Body of pancreas (tissue), 4 donors: ENCODE data around the gene SLC26A6.

Experiments used
- CTCF ChIP-seq, 7 experiments: fragments of 450-650 bp in 4 of 7; fragments of 200-600 bp in 3 of 7; sonication (generic) in 3 of 7; IDR thresholded peaks; one replicate each; pipeline ENCODE4 v1.5.1; 2016 to 2019; ENCODE audit warnings: antibody characterized with exemption in 7 of 7
- POLR2A ChIP-seq, 3 donors: fragments of 450-650 bp; IDR thresholded peaks; one replicate each; pipeline ENCODE4 v1.6.1; 2016; ENCODE audit warnings: antibody characterized with exemption in 3 of 3, mild to moderate bottlenecking in 2 of 3

DNA sequence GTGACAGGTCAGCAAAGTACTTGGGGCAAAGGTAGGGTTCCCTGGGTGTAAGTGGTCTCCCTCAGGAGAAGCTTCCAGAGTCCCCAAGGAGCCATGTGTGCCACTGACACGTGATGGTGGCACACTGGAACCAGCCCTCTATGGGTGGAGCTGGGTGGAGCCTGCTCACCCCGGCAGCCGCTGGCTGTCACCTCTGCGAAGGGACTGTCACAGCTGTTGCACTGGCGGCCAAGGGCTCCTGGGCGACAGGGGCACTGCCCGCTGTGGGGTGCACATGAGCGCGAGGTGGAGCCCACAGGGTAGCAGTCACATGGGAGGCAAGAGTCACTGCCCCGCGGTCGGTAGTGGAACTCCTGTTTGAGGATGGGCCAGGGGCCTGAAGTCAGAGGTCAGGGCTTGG is 15.5 kb upstream of the SLC26A6 start:
- TF ChIP-seq CTCF (IDR thresholded peaks at IDR 0.05) (no peak), POLR2A (IDR thresholded peaks at IDR 0.05) (no peak)
